ENCODE measurements around the gene TIMP2.
"Not testable (repeated sequence)": the region's sequence is repeated elsewhere in the genome, so short reads cannot be mapped to it uniquely, and the experiment has no call there.

The TIMP2 gene

DNA sequence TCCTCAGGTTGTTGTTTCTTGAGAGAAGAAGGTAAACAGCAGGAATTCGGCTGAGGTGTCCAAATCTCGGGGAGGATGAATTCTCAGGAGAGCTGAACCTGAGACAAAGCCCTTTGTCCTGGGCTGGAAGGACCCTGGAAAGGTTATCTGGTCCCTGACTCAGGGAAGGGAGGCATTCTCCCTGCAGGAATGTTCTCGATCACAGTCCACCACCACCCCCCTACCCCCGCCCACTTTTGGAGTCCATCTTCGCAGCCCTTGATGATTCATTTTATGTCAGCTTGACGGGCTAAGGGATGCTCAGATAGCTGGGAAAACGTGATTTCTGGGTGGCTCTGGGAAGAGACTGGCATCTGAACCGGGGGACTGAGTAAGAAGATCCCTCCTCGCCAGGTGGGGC, 20.8 kb downstream of the TIMP2 start:
- no peak for DNase-seq

DNA sequence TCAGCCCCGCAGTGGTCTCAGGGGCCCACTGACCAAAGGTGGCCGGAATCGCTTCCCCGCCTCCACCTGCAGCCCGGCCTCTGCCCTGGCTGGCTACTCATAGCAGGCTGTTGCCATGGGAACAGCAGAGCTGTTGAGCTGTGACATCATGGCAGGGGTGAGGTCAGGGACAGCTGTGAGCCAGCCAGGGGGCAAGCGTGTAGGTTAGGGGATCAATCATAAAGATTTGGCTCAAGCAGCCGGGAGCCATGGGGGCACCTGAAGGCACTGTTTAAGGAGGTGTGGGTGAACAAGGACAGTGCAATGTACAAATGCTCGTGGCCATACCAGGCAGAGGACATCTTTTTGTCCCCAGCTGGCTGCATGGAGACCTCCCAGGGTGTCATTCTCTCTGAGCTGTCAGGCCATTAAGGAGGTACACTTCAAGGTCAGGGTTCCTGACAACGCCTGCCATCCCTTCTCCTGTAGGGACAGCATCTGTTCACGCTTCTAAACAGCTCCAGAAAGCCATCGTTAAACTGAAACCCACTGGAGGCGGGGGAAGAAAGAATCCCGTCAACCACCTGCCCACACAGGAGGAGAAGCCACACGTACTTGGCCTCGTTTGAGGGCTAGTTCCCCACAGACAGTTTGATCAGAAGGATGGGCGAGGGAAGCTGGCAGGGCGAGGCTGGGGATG, 21.9 kb downstream of the TIMP2 start, which contains the start of gene CEP295NL:
TSS of gene CEP295NL (minus strand) at position 101 of the 679 bp plus-strand sequence. CDS start 1,373 bp downstream, outside the sequence.
- DNase-seq: no peak

DNA sequence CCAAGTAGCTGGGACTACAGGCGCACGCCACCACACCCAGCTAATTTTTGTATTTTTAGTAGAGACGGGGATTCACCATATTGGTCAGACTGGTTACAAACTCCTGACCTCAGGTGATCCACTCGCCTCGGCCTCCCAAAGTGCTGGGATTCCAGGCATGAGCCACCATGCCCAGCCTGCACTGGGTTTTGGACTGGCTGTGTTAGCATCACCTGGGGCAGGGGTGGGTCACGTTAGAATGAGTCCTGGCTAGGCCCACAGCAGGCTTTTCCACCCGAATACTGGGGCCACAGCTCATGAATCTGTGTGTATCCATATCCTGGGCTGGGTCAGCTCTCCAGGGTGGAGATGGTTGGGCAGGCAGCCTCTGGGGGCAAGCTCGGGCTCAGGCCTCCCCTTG, 23.0 kb downstream of the TIMP2 start:
- not testable (repeated sequence) for DNase-seq

DNA sequence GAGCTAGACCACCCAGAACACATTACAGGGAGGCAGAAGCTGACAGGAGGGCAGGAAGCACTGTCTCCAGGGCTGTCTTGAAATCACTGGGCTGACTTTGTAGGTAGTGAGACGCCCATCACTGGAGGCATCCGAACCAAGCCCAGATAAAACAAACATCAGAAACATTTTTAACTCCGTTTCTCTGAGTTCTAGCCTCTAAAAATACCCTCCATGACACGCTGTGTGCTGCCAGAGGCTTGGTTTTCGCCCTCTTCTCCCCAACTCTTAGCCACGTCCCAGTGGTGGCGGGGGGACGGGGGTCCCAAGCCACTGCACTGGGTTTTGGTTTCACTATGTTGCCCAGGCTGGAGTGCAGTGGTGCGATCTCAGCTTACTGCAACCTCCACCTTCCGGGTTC, 23.4 kb downstream of the TIMP2 start:
- DNase-seq: no peak

DNA sequence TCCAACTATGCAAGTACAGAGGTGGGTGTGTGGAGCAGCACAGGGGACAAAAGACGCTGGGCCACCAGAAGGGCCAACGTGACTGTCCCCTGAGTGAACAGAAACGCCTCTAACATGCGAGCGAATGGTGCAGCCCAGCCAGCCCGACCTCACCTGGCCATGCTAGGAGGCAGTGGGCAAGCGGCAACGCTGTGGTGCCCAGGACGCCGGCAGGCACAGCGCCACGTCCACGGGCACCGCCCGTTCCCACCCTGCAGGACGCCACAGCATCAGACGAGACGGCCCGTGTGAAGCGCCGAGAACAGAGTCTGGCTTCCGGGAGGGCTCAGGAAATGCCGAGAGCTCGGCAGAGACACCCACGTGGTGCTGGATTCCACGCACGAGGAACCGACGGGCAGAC, 24.4 kb downstream of the TIMP2 start:
- no peak for DNase-seq

DNA sequence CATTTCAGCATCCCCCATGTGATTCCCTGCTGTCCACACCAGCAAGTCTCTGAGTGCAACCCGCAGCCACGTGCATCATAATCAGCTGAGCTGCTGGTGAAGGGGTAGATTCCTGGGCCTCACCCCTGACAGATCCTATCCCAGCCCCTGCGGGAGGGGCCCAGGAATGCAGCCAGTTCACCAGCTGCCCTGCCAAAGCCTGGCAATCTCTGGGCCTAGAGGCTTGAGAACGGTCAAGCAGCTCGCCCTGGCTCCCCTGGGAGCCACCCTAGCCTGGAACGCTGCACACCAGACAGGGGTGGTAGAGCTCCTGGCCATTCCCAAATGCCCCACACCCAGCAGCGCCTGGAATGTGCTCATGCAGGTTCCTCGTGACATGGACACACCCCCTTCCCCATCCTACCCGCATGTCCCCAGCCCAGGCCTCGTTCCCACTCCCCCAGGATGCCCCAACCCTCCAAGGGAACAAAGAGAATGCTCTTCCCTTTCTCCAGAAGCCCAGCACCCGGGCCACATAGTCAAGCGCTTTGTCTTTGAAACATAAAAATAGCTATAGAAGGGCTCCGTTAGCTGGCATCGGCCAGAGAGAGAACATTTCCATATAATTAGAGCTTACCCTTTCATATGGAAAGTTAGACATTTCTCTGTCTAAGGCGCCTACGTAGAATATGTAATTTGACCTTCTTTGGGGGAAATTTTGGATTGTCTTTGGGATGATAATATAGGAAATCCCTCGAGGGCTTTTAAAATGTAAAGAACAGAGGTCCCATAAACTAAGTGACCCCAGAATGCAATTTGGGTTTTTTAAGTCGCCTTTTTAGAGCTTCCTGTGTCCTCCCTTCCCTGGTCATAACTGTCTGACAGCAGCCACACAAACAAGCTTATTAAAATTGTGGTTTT, 25.6 kb downstream of the TIMP2 start:
- peak; percentile 57 for DNase-seq

DNA sequence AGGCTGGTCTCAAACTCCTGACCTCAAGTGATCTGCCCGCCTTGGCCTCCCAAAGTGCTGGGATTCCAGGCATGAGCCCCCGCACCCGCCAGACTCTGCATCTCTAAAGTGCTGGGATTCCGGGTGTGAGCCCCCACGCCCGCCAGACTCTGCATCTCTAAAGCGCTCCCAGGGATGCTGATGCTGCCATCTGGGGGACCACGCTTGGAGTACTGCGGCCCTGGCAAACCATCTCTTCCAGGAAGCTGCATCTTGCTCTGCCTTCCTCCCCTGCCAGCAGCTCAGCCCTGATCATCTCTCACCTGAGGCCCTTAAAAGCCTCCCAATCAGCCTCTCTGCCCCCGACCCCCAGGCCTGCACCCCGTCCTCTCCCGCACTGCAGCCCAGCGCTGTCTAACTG, 26.2 kb downstream of the TIMP2 start:
- no peak for DNase-seq

DNA sequence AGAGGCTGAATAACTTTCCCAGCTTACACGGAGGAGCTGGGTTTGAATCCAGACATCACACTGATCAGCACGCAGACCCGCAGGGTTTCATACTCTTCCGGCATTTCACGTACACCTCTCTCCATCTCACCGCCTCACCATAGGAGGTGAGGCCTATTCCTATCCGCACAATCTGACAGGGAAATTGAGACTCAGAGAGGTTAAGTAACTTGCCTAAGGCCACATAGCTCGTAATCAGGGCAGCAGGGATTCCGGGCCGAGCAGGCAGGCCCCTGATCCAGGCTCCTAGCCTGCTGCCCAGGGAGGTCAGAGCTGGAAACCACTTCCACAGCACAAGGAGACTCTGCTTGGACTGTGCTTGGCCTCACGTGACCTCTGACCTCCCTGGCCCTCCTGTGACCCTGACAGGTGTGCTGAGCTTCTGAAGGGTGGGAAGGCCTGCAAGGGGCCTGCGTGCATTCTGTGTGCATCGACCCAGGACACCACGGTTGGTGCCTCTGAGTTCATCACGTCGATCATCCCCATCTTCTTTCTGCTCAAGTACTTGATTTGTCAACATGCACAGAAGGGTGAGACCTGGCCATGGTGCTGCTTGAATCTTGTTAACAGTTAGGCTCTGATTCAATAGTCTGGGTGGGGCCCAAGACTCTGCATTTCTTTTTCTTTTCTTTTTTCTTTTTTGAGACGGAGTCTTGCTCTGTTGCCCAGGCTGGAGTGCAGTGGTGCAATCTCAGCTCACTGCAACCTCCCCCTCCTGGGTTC, 26.9 kb downstream of the TIMP2 start:
- DNase-seq: no peak

DNA sequence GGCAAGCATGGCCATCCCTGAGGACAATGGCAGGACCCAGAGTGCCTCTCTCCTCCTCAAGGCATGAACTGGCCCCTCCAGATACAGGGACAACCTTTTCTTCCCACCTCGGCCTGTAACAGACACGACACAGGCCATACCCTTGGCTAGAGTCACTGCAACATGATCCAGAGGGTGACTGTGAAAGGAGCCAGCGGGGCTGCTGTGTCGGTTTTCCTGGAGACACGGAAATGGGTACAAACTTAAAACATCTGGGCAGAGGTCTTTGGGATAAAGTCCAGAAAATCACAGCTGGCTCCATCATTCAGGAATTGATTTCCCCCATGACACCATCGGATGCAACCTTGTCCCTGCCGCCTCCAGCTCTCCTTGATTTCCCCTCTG, 27.5 kb downstream of the TIMP2 start:
- DNase-seq: no peak

DNA sequence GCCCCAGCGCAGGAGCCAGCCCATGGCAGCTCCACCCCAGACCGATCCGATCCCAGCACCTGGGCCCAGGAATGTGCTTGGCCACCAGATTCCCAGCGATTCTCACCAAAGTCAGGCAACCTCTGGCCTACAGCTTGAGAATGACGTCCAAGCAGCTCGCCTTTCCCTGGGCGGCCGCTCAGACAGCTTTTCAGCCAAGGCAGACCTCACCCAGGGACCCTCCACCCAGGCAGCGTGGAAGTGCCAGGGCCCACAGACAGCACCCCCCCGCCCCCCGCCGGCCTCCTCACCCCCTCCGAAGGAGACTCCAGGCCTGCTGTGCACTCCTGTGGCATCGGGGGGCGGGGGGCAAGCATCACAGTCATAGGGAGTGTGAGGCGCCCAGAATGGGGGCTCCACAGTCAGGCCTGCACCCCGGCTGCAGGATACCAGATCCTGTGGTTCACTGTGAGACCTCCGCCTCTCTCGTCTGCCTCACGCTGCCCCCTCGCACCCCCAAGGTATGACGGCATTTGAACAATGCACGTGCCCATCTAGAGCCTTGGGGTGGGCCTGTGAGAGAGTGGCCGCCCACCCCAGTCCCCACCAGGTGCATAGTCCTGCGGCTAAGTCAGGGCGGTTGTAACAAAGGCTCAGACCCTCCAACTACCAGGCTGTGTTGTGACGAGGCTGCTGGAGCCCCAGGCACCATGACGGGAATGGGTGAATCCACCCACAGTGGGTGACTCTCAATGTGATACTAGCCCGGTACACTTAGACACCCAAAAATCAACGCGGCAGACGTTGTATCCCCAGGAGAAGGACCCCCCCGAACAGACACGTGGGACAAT, 28.1 kb downstream of the TIMP2 start:
- DNase-seq: no peak

DNA sequence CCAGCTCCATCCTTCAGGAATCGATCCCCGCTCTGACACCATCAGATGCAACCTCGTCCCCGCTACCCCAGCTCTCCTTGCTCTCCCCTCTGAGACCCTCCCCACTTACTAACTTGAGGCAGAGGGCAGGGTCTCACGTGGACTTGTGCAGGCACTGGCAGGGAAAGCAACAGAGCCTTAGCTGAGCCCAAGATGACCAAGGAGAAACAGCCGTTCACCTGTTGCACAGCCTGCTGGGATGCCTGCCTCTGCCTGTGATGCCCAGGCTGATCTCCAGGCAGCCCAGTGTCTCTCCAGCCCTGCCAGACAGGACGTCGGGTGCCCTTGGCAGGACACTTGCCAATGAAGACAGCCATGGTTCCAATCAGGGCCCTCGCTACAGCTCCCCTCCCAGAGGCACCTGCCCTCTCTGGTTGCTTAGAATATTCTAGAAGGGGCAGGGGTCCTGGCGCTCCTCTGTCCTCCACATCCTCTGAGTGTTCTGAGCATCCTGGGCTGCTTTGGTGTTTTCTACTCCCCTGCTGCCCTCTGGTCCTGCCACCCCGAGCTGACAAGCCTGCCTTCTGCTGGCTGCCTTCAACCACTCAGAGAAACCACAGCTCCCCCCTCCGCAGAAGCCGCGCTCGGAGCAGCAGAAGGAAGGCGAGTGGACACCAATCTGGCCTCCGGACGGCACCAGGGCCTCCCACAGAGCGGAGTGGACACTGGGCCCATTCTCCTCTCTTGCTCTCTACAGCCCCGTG, 28.9 kb downstream of the TIMP2 start:
- DNase-seq: peak; percentile 85

DNA sequence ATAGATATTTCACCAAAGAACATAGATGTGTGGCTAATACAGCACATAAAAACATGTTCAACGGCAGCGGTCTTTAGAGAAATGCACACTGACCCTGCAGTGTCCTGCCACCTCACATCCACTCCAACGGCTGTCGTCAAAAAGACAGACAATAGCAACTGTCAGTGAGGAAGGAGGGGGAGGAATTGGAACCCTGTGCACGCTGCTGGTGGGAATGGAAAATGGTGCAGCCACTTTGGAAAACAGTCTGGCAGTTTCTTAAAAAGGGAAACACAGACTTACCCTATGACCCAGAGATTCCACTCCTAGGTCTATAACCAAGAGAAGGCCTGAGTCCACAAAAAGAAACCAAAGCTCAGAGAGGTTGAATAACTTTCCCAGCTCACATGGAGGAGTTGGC, 29.9 kb downstream of the TIMP2 start:
- peak; percentile 48 for DNase-seq

DNA sequence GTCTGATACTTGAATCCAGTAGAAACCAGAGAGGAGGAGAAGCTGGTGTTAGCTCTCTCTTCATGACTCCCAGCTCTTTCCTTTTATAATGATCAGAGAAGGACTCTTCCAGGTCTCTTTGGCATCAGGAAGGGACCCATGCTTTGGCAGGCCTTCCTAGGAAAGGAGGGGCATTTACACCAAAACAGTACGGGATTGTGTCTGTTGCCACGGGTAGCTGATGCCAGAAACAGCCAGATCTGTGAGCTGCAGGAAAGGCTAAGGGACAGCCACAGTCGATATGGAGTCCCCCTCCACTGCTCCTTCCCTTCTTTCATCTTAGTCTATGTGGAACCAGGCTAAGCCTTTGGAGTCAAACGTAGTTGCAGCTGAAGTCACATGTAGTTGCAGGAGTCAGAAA, 31.5 kb downstream of the TIMP2 start:
- peak; percentile 48 for DNase-seq

DNA sequence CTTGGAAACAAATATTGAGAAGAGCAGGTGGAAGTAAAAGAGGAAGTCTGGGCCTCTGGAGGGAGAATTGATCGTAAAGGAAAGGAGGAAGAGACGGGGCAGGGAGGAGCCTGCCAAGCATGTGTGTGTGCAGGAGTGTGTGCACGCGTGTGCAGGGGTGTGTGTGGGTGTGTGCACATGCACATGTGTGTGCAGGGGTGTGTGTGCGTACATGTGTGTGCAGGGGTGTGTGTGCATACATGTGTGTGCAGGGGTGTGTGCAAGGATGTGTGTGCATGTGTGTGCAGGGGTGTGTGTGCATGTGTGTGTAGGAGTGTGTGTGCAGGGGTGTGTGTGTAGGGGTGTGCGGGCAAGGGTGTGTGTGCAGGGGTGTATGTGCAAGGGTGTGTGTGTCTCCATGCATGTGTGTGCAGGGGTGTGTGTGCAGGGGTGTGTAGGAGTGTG, 32.2 kb downstream of the TIMP2 start:
- no peak for DNase-seq

DNA sequence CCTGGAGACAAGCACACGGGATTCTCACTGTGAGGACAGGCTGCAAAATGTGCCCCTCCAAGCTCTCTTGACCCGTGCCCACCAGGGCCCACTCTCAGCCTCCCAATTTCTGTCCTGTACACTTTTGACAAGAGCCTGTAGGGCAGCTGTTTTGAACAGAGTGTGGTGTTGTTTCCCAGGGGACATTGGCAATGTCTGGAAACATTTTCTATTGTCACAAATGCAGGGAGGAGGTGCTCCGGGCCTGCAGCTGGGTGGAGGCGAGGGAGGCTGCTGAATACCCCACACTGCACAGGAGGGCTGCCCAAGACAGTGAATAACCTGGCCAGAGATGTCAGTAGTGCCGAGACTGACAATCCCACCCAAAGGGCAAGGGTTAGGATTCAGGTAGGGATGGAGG, 32.7 kb downstream of the TIMP2 start:
- DNase-seq: peak; percentile 69

DNA sequence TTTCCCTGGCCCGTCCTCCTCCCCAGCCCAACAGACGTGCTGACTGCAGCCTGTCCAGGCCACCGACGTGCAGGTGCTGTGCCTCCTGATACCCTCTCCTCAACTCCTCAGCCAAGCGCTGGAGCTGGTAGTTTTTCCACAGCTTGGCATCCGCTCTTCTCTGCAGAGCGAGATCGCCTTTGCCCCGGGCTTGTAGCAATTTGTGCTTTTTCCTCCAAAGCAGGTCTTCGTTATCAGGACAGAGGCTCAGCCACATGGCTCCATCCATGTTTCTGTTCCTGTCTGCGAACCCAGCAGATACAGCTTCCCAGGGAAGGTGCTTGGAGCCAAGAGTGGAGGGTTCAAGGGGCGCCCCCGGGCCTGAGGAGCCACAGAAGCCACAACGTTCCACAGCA, 33.1 kb downstream of the TIMP2 start:
- DNase-seq: no peak

DNA sequence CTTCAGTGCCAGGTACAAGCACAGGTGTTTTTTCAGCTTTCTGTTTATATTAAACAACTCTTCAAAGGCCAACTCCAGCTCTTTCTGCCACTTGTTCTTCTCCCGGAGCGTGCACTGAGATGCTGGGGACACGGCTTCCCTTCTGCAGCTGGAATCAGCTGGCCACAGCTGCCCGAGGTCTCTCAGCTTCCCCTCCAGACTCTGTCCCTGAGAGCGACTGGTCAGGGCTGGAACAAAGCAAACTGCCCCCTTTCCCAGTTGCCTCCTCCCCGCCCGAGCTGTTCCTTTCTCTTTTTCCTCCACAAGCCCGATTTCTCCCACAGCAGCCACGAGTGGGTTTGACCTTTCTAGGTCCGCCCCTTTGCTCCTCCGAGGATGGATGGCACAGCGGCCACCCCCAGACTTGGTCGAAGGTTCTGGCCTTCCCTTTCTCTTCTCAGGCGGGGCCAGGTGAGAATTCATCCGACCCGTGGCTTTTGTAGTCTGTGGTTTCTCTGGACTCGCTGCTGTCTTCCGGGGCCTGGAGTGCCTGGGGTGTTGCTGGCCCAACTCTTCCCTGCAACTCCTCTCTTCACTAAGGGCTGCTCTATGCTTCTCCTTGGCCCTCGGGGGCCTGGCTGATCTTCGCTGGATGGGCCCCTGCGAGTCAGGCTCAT, 33.7 kb downstream of the TIMP2 start:
- no peak for DNase-seq

DNA sequence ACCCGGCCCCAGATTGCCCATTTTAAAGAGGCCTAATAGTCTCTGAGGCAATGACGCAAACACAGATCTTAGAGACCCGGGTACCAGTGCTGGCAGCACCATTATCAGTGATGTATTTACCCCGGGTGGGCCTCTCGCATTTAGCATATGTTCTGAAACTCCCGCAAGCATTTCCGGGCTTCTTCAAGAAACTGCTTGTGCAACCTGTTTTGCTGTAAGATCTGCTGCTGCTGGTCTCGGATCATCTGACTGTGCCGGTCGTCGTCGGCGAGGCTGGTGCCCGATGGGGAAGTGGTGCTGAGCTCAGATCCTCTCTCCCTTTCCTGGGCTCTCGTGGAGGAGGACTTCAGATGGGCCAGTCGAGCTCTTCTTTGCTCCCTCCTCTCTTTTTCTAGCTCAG, 34.7 kb downstream of the TIMP2 start:
- DNase-seq: peak; percentile 51

DNA sequence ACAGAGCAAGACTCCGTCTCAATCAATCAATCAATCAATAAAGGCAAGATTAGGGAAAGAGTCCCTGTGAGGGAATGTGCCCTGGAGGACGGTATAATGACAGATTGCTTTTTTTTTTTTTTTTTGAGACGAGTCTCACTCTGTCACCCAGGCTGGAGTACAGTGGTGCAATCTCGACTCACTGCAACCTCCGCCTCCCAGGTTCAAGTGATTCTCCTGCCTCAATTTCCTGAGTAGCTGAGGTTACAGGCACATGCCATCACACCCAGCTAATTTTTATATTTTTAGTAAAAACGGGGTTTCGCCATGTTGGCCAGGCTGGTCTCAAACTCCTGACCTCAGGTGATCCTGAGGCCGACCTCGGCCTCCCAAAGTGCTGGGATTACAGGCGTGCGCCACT, 35.1 kb downstream of the TIMP2 start:
- DNase-seq: not testable (repeated sequence)

DNA sequence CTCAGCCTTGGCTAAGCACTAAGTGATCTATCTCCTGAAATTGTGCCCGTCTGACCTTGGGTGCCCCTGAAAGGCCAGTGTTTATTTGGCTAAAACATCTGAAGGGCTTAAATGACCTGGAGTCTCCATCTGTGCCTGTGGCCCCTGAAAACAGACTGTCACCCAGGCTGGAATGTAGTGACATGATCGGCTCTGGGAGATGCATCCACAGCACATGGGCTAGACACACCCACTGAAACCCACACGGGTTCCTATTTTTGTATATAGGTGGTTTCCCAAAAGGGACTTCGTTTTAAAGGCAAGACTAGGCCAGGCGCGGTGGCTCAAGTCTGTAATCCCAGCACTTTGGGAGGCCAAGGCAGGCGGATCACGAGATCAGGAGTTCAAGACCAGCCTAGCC, 35.7 kb downstream of the TIMP2 start:
- DNase-seq: no peak

DNA sequence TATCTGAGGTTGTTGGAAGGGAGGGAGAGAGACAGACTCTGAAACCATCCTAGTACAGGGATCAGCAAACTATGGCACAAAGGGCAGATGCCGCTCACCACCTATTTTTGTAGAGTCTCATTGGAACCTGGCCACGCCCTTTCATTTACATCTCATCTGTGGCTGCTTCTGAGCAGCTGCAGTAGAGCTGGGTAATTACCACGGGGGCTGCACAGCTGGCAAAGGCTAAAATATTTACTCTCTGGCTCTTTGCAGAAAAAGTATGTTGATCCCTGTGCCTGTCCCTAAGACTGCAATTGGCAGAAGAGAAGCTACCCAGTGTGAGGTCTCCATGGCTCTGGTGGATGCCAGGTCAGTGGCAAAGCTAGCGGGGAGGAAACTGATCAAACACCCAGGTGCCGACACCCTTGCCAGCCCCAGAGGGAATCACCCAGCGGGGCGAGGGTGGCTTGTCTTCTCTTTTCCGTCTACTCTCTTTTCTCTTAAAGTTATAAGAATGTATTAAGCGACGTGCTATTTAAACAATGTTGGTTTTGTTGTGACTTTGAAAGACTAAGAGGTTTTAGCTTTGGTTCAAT, 36.2 kb downstream of the TIMP2 start:
- no peak for DNase-seq
